GM06990 (cell line): ENCODE measurements around the gene KLRG1.

Experiments used
- DNase-seq: peaks from one replicate; pipeline ENCODE4 v3.0.0-alpha.2; 2011; ENCODE audit not compliant: insufficient read length; ENCODE audit errors: extremely low read depth
- H3K27me3 ChIP-seq: replicated peaks from 2 replicates; pipeline ENCODE4 v1.6.0; 2011; ENCODE audit warnings: low read length; ENCODE audit not compliant: control insufficient read depth, insufficient read depth
- H3K36me3 ChIP-seq: 2 replicates; pipeline ENCODE4 v1.5.1; 2011; ENCODE audit warnings: low read length; ENCODE audit not compliant: control insufficient read depth, insufficient read depth
- H3K4me3 ChIP-seq: replicated peaks from 2 replicates; pipeline ENCODE4 v1.5.1; 2011; ENCODE audit warnings: low read depth, mild to moderate bottlenecking, control low read depth, low read length
- TF ChIP-seq, protein P1 (sequence below): IDR thresholded peaks from 2 replicates; pipeline ENCODE4 v1.5.1; 2011; ENCODE audit warnings: low read length, control low read depth, mild to moderate bottlenecking, inconsistent platforms; ENCODE audit not compliant: insufficient read depth, poor library complexity, severe bottlenecking

Gene KLRG1

DNA sequence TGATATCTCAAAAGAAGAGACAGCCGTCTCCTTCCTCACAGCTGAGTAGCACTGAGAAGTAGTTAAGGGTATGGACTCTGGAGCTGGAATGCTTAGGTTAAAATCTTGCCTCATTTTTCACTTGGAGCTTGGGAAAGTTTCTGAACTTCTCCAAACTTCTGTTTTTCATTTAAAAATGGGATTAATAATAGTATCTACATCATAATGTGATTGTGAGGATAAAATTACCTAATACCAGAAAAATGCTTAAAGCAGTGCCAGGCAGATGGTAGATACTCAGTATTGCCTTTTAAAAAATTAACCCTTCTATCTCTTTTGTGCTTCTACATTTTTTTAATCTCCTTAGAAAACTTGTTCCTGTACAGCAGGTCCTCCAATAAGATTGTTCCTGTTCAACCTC lies 63.3 kb downstream of the KLRG1 start:
- Histone ChIP-seq H3K27me3 (no peaks in the 10 kb centered on the region), H3K36me3 (no peaks in the 10 kb centered on the region), H3K4me3 (no peak overlapping the region)
- DNase-seq = no peak
- TF ChIP-seq, protein P1, sequence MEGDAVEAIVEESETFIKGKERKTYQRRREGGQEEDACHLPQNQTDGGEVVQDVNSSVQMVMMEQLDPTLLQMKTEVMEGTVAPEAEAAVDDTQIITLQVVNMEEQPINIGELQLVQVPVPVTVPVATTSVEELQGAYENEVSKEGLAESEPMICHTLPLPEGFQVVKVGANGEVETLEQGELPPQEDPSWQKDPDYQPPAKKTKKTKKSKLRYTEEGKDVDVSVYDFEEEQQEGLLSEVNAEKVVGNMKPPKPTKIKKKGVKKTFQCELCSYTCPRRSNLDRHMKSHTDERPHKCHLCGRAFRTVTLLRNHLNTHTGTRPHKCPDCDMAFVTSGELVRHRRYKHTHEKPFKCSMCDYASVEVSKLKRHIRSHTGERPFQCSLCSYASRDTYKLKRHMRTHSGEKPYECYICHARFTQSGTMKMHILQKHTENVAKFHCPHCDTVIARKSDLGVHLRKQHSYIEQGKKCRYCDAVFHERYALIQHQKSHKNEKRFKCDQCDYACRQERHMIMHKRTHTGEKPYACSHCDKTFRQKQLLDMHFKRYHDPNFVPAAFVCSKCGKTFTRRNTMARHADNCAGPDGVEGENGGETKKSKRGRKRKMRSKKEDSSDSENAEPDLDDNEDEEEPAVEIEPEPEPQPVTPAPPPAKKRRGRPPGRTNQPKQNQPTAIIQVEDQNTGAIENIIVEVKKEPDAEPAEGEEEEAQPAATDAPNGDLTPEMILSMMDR = no peak
